ENCODE results near the gene KLF14.

The KLF14 gene

GRCh38 chr7:130740606-130741005, 6.6 kb upstream of the KLF14 start:
- Histone ChIP-seq H3K27ac (ENCODE audit: low read depth, low read length) (no peak overlapping the region), H3K4me2 (ENCODE audit: low read length) (no peak overlapping the region), H3K9me3 (ENCODE audit: control insufficient read depth, insufficient read depth, low read length) (no peaks in the 10 kb centered on the region), H4K20me1 (ENCODE audit: control insufficient read depth, insufficient read depth, low read depth, low read length) (no peaks in the 10 kb centered on the region), H3K4me1 (ENCODE audit: control insufficient read depth, low read length) (peaks cover 17% of the 10 kb centered on the region), H3K9me2 (replicated peaks; ENCODE audit: control insufficient read depth, low read length) (no peaks in the 10 kb centered on the region), H3K36me3 (ENCODE audit: control insufficient read depth, low read length) (no peaks in the 10 kb centered on the region), H3K79me2 (ENCODE audit: control insufficient read depth, low read length) (no peaks in the 10 kb centered on the region), H3F3A (ENCODE audit: control insufficient read depth, insufficient read depth) (no peaks in the 10 kb centered on the region), H3K27me3 (ENCODE audit: control insufficient read depth, low read length) (peaks cover 24% of the 10 kb centered on the region), H3K4me3 (ENCODE audit: low read length) (no peak overlapping the region)
- TF ChIP-seq CTCF (IDR thresholded peaks at IDR 0.05; ENCODE audit: low read depth, low read length, poor library complexity, severe bottlenecking): no peak
- TF ChIP-seq EZH2phosphoT487 (IDR thresholded peaks at IDR 0.05; ENCODE audit: borderline replicate concordance, low read length): no peak

DNA sequence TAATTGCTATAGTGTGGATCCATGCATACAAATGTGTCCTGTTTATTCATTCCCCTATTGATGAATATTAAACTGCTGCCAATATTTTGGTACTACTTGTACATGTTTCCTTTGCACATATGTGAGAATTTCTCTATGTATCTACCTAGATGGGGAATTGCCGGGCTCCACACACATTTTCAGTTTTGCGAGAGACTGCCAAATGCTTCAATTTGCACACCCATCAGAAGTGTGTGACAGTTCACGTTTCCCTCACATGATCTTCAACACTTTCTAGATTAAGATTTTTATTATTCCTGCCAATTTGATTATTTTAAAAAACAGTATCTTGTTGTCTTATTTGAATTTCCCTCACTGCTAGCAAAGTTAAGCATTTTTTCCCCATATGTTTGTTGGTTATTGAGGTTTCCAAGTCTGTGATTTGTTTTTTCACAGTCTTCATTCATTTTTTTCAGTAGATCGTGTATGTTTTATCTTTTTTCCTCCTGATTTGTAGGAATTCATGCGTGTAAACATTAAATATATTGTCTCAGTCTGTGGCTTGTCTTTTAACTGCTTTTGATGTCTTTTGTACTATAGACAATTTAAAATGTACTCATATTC, 2.4 kb upstream of the KLF14 start:
- peaks cover 14% of the 10 kb centered on the region for H3K4me1 ChIP-seq (ENCODE audit: control insufficient read depth, low read length)
- peaks cover 50% of the 10 kb centered on the region for H3K27me3 ChIP-seq (ENCODE audit: control insufficient read depth, low read length)
- H4K20me1 ChIP-seq (ENCODE audit: control insufficient read depth, insufficient read depth, low read depth, low read length): no peaks in the 10 kb centered on the region
- H3F3A ChIP-seq (ENCODE audit: control insufficient read depth, insufficient read depth): no peaks in the 10 kb centered on the region
- no peaks in the 10 kb centered on the region for H3K9me3 ChIP-seq (ENCODE audit: control insufficient read depth, insufficient read depth, low read length)
- no peaks in the 10 kb centered on the region for H3K36me3 ChIP-seq (ENCODE audit: control insufficient read depth, low read length)
- no peak overlapping the region for H3K4me2 ChIP-seq (ENCODE audit: low read length)
- no peaks in the 10 kb centered on the region for H3K79me2 ChIP-seq (ENCODE audit: control insufficient read depth, low read length)
- H3K9me2 ChIP-seq (replicated peaks; ENCODE audit: control insufficient read depth, low read length): no peaks in the 10 kb centered on the region
- H3K27ac ChIP-seq (ENCODE audit: low read depth, low read length): no peak overlapping the region
- no peak overlapping the region for H3K4me3 ChIP-seq (ENCODE audit: low read length)
- TF ChIP-seq EZH2phosphoT487 (IDR thresholded peaks at IDR 0.05; ENCODE audit: borderline replicate concordance, low read length) (no peak; the same call in 1 of the 2 replicates), CTCF (IDR thresholded peaks at IDR 0.05; ENCODE audit: low read depth, low read length, poor library complexity, severe bottlenecking) (no peak)

- H3K79me2 ChIP-seq (ENCODE audit: control insufficient read depth, low read length): no peaks in the 10 kb centered on the region
- H3K9me2 ChIP-seq (replicated peaks; ENCODE audit: control insufficient read depth, low read length): no peaks in the 10 kb centered on the region
These were observed 1.1 kb upstream of the KLF14 start for GRCh38 chr7:130734815-130735716.

More at GRCh38 chr7:130734815-130735716, 1.1 kb upstream of the KLF14 start:
- Histone ChIP-seq H3K27ac (ENCODE audit: low read depth, low read length) (no peak overlapping the region), H3K4me2 (ENCODE audit: low read length) (peak overlapping the region; percentile 76), H3K9me3 (ENCODE audit: control insufficient read depth, insufficient read depth, low read length) (no peaks in the 10 kb centered on the region), H3K4me3 (ENCODE audit: low read length) (peak overlapping the region; percentile 68), H3K27me3 (ENCODE audit: control insufficient read depth, low read length) (peaks cover 55% of the 10 kb centered on the region), H3K36me3 (ENCODE audit: control insufficient read depth, low read length) (no peaks in the 10 kb centered on the region), H4K20me1 (ENCODE audit: control insufficient read depth, insufficient read depth, low read depth, low read length) (no peaks in the 10 kb centered on the region), H3F3A (ENCODE audit: control insufficient read depth, insufficient read depth) (no peaks in the 10 kb centered on the region), H3K4me1 (ENCODE audit: control insufficient read depth, low read length) (peaks cover 7% of the 10 kb centered on the region)
- TF ChIP-seq EZH2phosphoT487 (IDR thresholded peaks at IDR 0.05; ENCODE audit: borderline replicate concordance, low read length): no peak; the same call in 1 of the 2 replicates
- TF ChIP-seq CTCF (IDR thresholded peaks at IDR 0.05; ENCODE audit: low read depth, low read length, poor library complexity, severe bottlenecking): no peak
